NCI-H748 (cell line): Measurements from ENCODE around the gene UNC5B.

Source experiments
- DNase-seq: peaks from one replicate; lab custom pipeline; 2025; ENCODE audit not compliant: unreplicated experiment; lab: John Stamatoyannopoulos, UW

The UNC5B gene

DNA sequence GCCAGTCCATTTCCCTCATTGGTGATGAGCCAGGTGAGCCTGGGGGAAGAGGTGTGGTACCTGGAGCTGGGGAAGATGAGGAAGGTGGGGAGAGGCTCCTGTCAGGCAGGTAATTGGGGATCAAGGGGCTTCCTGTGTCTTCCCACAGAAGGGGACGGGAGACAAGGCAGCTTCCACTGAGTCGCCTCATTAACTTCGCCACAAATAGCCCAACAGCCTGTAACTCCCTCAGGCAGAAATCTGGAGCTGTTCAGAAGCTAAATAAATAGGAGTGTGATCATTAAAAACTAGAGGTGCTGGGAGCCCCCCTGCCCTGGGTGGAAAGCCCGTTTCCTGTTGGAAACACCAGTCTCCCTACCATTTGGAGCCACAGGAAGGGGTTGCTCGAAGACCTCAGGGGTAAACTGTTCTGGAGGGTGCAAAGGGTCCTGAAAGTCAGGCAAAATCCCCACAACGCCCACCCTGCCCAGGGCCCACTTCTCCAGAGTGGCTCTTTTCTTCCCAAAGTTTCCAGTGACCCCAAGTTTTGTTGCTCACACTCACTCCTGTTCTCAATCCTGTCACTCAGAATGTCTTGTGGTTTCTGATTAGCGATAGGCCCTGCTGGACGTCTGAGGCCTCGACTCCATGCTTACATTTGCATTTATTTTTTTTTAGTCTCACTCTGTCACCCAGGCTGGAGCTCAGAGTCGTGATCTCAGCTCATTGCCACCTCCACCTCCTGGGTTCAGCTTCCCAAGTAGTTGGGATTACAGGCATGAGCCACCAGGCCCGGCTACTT, 25.7 kb downstream of the UNC5B start:
- DNase-seq = no peak

DNA sequence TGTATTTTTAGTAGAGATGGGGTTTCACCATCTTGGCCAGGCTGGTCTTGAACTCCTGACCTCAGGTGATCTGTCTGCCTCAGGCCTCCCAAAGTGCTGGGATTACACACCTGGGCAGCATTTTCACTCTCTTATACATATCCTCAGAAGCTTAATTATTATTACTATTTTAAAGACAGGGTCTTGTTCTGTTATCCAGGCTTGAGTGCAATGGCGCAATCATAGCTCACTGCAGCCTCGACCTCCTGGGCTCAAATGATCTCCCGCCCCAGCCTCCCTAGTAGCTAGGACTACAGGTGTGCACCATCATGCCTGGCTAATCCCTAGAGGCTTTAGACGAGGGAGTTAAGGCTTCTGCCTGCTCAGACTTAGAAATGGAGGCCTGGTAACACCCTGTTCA, 26.3 kb downstream of the UNC5B start:
- no peak for DNase-seq

DNA sequence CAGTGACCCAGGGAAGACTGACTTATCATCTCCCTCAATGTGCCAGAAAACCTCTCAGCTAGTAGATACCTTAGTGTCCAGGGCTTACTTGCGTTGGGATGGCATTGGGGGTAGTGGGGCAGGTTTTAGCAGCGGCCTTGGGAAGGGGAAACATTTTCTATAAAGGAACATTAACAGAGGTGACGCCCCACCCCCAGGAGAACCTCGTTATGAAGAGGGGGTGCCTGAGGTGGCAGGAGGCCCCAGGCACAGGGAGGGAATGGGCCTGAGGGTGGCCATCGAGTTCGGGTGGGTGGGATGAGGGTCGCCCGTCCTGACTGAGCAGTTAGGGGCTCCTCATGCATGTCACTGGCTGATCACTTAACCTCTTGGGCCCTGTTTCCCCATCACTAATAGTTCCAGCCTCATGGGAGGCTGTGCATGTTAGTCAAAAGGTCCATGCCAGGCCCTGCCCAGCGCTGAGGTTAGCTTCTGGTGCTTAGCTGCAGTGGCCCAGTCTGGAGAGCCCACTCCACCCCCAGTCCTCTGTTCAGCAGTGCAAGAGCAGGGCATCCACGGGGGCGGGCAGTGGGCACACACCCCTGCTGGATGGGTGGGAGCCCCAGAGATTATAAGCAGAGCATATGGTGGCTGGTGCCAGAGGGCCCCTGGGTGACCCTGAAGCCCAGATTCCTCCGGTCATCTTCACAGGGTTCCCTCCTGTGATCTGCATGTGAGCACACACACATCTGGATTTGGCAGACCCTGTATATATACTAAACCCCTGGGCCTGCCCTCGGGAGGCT, 27.0 kb downstream of the UNC5B start:
- DNase-seq = no peak

DNA sequence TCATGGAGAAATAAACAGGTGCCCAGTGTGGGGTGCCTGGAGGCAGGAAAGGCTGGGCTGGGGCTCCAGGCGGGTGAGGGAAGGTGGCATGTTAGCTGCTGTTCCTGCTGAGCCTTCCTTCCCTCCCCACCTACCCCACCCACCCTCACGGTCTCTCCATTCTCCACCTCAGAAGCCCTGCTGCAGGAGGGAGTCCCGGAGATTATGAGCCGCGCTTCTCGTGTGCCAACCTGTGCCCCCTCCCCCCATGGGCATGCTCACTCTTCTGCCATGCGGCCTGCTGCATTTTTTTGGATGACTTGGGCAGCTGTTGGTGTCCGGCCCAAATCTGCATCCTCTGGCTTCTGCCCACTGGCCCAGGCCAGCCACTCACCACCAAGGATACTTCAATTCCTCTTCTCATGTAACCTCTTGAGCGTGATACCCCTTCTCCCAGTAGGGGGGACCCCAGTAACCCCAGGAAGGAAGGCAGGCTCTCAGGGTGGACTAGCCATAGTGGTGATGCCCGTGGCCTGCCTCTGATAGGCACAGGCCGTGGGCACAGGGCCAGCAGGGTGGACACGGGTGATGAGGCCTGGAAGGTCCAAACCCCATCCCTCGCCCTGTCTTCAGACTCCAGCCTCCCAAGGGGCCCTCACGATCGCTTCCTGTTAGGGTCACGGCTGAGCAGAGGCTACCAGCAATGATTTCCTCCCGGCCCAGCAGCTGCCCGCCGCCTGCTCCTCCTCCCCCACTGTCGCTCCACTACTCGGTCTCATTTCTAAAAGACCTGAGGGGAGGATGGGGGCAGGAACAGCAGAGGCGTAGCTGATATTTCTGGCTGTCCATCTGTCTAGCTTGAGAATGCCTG, 27.8 kb downstream of the UNC5B start:
- no peak for DNase-seq

GRCh38 chr10:71241114-71241829, 28.9 kb downstream of the UNC5B start:
- DNase-seq = no peak

- no peak for DNase-seq
Measured at GRCh38 chr10:71241830-71242621, 29.7 kb downstream of the UNC5B start.

DNA sequence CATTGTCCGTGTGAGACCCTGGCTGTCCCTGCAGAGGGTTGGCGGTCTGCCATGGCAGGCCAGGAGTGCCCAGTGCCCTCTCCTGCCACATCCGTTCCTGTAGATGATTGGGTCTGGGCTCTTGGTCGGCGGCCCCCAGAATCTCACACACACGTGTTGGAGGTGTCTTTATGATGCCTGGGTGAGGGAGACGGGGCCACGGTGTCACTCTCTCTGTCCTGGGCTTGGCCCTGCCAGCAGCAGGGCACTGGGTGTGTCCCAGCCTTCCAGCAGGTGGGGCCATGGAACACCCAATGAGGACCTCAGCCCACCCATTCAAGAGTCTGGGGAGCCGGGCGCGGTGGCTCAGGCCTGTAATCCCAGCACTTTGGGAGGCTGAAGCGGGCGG, 30.2 kb downstream of the UNC5B start:
- no peak for DNase-seq

- DNase-seq = no peak
Measured at GRCh38 chr10:71243756-71244395, 31.5 kb downstream of the UNC5B start.

DNA sequence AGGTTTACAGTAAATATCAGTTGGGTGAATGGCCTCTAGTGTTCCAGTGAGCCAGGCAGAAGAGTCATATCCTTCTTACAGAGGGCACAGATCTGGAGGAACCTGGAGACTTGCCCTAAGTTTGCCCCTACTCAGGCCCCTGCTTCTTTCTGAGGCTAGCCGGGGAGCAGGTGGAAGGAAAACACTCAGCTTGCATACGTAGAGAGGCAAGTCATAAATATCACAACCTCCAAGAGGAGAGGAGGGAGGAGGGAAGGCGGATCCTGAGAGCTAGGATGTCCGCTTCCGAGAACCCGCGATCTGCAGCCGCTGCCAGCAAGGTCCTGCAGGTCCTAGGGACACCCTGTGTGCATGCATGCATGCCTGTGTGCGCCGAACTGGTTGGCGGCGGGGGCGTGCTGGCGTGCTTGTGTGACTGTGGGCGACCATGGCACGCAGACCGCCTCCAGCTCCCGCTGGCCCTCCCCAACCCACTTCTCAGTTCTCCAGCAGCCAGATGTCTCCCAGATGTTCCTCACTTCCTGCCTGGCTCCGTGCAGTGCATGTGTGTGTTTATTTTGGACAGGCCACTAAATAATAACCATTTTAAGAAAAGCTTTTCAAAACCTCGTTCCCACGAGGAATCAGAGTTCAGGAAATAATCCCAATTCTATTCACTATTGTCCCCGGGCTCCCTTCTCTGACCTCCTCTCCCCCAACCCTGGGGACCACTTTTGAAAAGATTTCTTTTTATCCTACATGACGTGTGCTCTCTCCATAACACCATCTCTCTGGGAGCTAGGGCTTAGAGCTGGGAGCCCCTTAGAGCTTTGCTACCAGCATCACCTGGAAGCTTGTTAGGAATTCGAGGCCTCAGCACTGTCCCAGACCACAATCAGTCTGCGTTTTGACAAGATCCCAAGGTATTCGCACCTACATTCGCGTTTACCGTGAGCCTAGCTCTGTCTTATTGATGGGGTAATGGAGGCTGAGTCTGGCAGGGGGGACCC, 32.4 kb downstream of the UNC5B start:
- DNase-seq = no peak

DNA sequence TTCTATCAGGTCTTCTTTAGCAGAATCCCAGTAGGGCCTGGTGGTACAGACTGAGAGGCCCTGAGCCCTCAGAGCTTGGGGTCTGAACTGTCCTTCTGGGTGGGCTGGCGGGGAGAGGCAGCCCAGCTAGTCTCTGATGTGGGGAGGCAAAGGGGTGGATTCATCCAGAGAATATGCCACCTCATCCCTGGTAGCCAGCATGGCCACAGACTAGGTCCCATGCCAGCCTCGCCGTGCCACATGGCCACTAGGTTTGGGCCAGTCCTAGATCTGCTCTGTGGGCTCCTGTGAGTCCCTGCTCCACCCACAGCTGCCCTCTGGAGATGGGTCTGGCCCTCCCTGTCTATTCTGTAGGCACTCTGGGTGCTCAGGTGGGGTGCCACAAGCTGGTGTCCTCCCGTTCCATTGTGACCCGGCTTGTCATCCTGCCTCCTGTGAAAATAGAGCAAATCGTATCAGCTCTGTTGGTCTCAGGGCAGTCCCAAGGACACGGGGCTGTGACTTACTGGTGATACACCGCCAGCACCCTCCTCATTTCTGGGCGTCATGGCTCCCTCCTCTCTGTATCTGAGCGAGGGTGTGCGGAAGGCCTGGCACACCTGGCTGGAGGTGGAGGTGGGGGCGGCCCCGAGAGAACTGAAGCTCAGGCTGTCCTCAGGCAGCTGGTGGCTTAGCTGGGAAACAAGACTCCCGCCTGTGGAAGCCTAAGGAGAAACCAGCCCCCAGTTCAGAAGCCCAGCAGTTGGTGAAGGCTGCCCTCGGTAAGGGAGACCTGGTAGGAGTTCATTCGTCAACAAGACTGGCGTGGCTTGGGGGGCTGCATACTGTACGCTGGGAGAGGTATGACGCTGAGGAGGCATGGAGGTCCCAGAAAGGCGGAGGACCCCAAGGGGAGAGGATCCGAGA, 33.3 kb downstream of the UNC5B start:
- no peak for DNase-seq

- DNase-seq = peak; percentile 3
Measured at GRCh38 chr10:71246591-71247413, 34.4 kb downstream of the UNC5B start.

DNA sequence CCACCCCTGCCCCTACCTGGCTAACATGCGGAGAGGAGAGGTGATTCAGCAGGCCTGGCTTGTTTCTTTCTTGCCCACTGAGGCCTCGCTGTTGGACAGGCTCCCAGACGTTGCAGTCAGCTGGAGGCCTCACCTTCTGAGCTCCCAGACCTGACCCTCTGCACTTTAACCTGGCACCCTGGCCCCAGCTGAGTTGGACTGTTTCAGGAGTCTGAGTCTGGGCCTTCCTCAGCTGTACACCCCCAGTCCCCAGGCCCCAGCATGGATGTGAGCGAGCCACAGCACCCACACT, 35.0 kb downstream of the UNC5B start:
- no peak for DNase-seq

GRCh38 chr10:71247804-71248203, 35.4 kb downstream of the UNC5B start:
- DNase-seq = no peak

DNA sequence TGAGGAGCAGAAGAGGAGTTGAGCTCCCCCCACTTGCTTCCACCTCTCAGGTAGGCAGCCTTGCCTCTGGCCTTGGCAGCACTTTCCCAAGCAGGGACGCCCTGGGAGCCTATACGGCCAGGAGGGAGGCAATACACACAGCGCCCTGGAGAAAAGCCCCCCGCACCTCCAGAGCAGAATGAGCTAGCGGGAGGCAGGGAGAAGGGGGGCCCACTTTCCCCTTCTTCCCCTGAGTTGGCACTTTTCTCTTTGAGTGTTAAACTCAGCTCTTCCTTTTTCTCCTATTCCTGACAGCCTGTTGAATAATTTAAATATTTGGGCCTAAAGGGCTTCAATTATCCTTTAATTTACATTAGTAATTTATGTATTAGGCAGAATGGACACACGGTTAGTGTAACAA, 35.8 kb downstream of the UNC5B start:
- no peak for DNase-seq

GRCh38 chr10:71249996-71250395, 37.6 kb downstream of the UNC5B start:
- no peak for DNase-seq

DNA sequence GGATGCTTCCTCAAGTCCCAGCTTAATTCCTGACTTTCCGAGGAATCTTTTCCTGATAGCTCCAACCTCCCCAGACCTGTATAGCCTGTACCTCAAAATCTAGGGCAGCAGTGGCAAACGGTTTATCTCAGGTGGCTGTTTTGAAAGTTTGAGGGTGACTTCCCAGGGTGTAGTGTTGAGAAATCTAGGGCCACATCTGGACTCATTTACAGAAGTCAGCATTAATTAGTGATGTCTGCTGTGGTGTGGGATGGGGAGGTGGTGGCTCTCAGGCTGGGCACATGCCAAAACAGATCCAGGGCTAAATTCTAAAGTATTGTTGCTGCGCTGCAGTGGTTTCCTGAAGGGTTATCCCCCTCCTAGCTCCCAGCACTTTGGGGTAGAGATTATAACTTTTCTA, 38.0 kb downstream of the UNC5B start:
- DNase-seq = no peak

- DNase-seq = no peak
Measured at GRCh38 chr10:71250842-71251241, 38.5 kb downstream of the UNC5B start.
